Motor neuron (in vitro differentiated cells): ENCODE measurements around the gene STKLD1. TPM values are rescaled to one million over a fixed set of nuclear protein-coding genes. Genes with fewer than 3 reads are reported as not detected.

ENCODE experiments used
- ATAC-seq, 8 experiments: fragments of 200-7000 bp; cut with Tn5 transposase; replicated peaks in 6 of 8; 2 replicates each; pipeline ENCODE4 v1.8.0; 2021; ENCODE audit warnings: mild to moderate bottlenecking in 8 of 8, moderate library complexity in 8 of 8
- H3K27ac ChIP-seq, 2 donors: fragments of 250-450 bp; sonication (Bioruptor Pico); 2 replicates each; pipeline ENCODE4 v1.9.0; 2021; ENCODE audit warnings: antibody characterized with exemption in 2 of 2, mild to moderate bottlenecking in 2 of 2, moderate library complexity in 1 of 2
- H3K4me1 ChIP-seq, 2 donors: fragments of 250-450 bp; sonication (Bioruptor Pico); replicated peaks in 1 of 2; 2 replicates each; pipeline ENCODE4 v1.6.1; 2021; ENCODE audit warnings: antibody characterized with exemption in 2 of 2, mild to moderate bottlenecking in 2 of 2, moderate library complexity in 1 of 2
- H3K4me3 ChIP-seq, 5 donors: fragments of 250-450 bp; sonication (Bioruptor Pico); 2 replicates each; pipeline ENCODE4 v1.9.0; 2021; ENCODE audit warnings: antibody characterized with exemption in 5 of 5, mild to moderate bottlenecking in 5 of 5, moderate library complexity in 4 of 5
- WGBS, 10 experiments: fragments of 450-650 bp; shearing (Covaris generic); methylation state at CpG; one replicate each; pipeline ENCODE4 v1.0.0; 2022; 5-methylcytosine and 5-hydroxymethylcytosine counted together
- in situ Hi-C, 9 experiments: fragments of 400-800 bp; cut with MboI; loops; one replicate each; pipeline ENCODE4 v1.15.0; 2021; ENCODE audit warnings: low sequenced_read_pairs in 9 of 9, low pct_unique_long_range_greater_than_20kb in 2 of 9; ENCODE audit not compliant: unreplicated experiment in 9 of 9
- total RNA-seq, 8 experiments: library from RNA; unstranded; fragments of 300-600 nt; gene quantifications; 2 replicates each; pipeline versions ENCODE4 v1.2.3 to v1.2.4, GENCODE V29; 2022

Gene STKLD1
- total RNA-seq, 8 experiments from 2014 or later, result 1.1 to 6.1 (median 3.1) TPM

DNA sequence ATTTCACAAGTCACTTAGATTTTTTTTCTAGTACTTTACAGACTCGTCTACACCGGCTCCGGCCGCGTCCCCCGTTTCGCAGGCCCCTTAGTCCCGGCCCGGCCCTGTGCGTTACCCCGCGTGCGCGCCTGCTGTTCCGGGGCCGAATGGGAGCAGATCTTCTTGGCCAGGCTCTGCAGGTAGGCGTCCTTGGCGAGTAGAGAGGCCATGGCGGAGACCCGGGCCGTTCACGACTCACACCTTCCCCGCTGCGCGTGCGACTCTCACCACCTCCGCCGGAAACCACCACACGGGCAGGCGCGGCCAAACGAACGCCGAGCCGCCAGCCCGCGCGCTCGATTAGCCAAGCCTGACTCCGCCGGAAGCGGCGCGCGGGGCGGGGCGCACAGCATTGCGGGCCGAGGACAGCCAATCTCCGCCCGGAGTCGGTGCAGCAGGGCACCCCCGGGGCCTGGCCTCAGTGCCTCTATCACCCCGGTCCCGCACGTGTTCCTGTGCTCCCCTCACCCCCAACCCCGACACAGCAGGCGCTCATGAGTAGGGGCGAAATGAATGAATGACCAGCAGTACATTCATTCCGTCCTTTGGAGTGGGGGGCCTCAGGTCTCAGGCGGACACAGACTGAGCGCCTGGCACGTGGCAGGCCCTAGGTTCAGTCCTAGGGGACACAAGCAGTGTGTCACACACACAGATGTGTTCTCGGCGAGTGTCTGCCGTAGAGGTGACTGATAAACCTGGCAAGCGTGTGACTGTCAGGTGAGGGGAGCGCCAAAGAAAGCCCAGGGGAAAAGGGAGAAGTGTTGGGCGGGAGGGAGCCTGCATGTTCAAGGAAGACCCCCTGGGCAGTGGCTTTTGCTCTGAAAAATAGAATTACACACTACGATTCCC lies 40.0 kb upstream of the STKLD1 start, which contains the start of gene SURF6:
SURF6 (minus strand) TSS at position 265 of the 888 bp plus-strand sequence; CDS start at position 209, 56 bp downstream.
- peak; percentile 91 to 96 (median 94) for ATAC-seq
- peak within 1 kb of the TSS; percentile 66 to 94 for H3K27ac ChIP-seq
- peak within 1 kb of the TSS; percentile 67 to 96 (median 84) for H3K4me3 ChIP-seq
- in situ Hi-C loops, result loop anchor here in 2 of 9 experiments (25.0 kb wide), 1 partner anchor 149 kb away; no protein-coding TSS in a partner anchor
- peaks cover 10 to 12% of the 10 kb centered on the region in 2 donors for H3K4me1 ChIP-seq
- 0 to 100% (median 6%) methylated on average over 2 to 19 of the region's 70 CpGs; no CpG with 5 or more reads in 5 of the 10 experiments for WGBS, 10 experiments

DNA sequence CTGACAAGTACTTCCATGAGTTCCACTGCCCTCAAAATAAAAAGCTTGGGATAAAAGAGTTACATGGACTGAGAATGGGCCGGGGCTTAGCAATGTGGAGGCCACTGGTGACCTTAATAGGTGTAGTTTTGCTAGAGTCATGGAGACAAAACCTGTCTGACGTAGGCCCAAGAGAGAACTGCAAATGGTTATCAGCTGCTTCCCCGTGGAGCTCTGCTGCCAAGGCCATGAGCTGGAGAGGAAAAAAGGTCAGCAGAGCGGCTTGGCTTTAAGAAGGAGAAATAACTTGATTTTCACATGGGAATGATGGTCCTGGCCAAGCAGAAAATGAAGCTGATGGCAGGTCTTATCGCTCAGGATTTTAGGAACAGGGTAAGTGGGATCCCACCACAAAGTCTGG lies 36.5 kb upstream of the STKLD1 start:
- Histone ChIP-seq H3K27ac (no peak overlapping the region), H3K4me3 (no peak overlapping the region), H3K4me1 (peaks cover 8 to 10% of the 10 kb centered on the region in 2 donors)
- WGBS, 10 experiments, result 65 to 100% (median 93%) methylated on average over 1 to 5 of the region's 5 CpGs; no CpG with 5 or more reads in 2 of the 10 experiments
- in situ Hi-C loops, result loop anchor here in 2 of 9 experiments (25.0 kb wide), 1 partner anchor 152 kb away; no protein-coding TSS in a partner anchor
- ATAC-seq, result no peak

DNA sequence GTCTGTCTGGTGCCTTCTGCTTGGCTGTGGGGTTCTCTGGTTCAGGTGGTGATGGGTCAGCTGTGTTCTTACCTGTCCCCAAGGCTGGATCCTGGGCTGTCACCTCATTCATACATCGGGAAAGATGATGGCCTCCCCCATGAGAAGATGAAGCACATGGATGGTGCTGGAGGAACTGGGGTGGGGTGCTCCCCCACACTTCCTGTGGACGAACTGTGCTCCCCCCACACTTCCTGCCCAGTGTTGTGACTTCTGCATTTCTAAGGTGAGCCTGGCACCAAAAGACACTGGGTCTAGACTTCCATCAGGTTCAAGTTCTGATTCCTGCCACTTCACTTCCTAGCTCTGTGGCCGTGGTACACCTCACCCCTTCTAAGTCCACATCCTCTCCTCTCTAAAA lies 35.9 kb upstream of the STKLD1 start:
- in situ Hi-C loops, result loop anchor here in 2 of 9 experiments (25.0 kb wide), 1 partner anchor 153 kb away; no protein-coding TSS in a partner anchor
- 83 to 100% (median 100%) methylated on average over 1 of the region's 3 CpGs; no CpG with 5 or more reads in 4 of the 10 experiments for WGBS, 10 experiments
- Histone ChIP-seq H3K4me1 (peaks cover 3 to 5% of the 10 kb centered on the region in 2 donors), H3K4me3 (no peak overlapping the region), H3K27ac (no peak overlapping the region)
- ATAC-seq, result no peak

DNA sequence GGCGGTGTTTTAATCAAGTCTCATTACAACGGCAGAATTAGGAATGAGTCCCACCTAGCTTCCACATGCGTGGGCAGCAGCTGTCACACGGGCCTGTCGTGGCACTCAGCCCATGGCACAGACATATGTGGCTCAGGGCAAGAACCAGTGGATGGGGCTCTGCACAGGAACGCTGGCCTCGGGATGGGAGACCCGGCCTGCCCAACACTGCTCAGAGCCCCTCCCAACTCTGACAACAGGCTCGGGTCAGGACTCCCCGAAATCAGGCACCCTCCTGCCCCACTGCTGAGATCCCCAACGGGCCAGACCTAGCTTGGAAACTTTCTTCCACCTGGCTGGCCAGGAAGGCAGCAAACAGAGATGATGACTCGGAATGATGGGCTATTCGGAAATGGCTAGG lies 35.2 kb upstream of the STKLD1 start:
- H3K4me3 ChIP-seq, result no peak overlapping the region
- in situ Hi-C loops, result loop anchor here in 2 of 9 experiments (25.0 kb wide), 1 partner anchor 154 kb away; no protein-coding TSS in a partner anchor
- no peak for ATAC-seq
- H3K4me1 ChIP-seq, result peaks cover 3 to 5% of the 10 kb centered on the region in 2 donors
- no peak overlapping the region for H3K27ac ChIP-seq
- 75 to 94% (median 91%) methylated on average over 2 to 5 of the region's 13 CpGs; no CpG with 5 or more reads in 4 of the 10 experiments for WGBS, 10 experiments

DNA sequence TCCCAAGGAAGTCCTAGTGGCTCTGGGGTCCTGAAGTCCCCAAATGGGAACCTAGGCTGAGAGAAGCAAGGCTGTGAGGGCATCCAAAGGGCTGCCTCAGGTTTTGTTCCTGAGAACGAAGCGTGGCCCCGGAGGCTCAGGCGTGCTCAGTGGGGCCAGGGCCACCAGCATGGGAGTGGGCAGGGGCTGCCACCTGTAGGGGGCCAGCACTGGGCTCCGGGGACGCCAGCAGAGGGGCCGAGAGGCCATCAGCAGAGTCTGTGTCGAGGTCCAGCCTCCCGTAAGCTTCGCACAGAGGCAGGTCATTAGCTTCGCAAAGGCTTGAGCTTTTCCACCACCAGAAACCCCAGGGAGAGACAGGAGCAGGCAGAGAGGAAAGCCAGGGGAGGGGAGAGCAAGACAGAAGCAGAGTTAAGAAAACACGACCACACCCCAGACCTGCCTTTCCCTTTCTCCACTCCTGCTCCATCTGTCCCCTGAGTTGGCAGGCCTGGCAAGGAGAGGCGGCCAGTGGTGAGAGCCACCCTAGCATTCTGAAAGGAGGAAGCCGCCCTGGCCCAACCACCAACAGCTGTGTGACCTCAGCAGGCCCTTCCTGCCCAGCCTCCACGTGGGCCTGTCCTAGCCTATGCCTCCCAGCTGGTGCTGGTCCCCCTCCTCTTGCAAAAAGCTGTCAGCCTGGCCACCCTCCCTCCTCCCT lies 34.6 kb upstream of the STKLD1 start:
- H3K4me1 ChIP-seq, result peaks cover 4 to 9% of the 10 kb centered on the region in 2 donors
- no peak overlapping the region for H3K27ac ChIP-seq
- peak in 3 of 8 experiments; percentile 18 to 61 (median 30) for ATAC-seq
- in situ Hi-C loops, result loop anchor here in 2 of 9 experiments (25.0 kb wide), 1 partner anchor 154 kb away; no protein-coding TSS in a partner anchor
- WGBS, 10 experiments, result 67 to 100% (median 100%) methylated on average over 1 to 3 of the region's 15 CpGs; no CpG with 5 or more reads in 4 of the 10 experiments
- no peak overlapping the region for H3K4me3 ChIP-seq

DNA sequence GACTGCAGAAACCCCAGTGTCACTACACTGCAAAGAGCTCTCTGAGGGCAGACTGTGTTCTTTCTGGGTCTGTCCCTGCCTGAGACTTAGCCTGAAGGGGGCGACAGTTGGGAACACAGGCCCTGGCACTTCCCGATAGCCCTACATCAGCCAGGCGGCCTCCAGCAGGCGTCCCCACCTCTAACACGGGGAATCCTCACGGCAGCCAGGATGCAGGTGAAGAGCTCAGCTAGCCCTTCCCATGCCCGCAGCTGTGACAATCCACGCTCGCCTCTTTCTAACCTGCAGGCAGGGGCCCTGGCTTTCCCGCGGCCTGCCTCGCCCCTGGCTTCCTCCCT lies 34.1 kb upstream of the STKLD1 start:
- Histone ChIP-seq H3K27ac (no peak overlapping the region), H3K4me3 (no peak overlapping the region), H3K4me1 (peaks cover 5 to 8% of the 10 kb centered on the region in 2 donors)
- 80% methylated on average over 1 to 3 of the region's 12 CpGs; no CpG with 5 or more reads in 8 of the 10 experiments for WGBS, 10 experiments
- ATAC-seq, result peak in 3 of 8 experiments; percentile 15 to 30 (median 28)
- in situ Hi-C loops, result loop anchor here in 2 of 9 experiments (25.0 kb wide), 1 partner anchor 155 kb away; no protein-coding TSS in a partner anchor

DNA sequence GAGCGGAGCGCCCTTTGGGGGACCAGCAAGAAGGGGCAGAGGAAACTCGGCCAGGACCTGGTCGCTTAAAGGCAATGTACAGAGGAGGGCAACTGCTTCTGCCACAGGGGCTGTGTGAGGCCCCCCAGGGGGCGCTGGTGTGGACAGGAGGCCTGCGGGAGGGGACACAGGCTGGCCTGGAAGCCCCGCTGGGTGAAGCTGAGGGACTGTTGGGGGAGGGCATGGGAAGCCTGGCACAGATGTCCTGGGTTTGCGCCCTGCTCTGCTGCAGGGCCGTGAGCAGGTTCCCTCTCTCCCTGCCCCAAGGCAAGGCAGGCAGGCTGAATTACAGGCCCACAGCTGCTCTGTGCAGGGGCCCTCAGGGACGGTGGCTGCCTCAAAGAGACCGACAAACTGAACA lies 33.6 kb upstream of the STKLD1 start:
- 67 to 100% (median 85%) methylated on average over 1 to 8 of the region's 11 CpGs; no CpG with 5 or more reads in 5 of the 10 experiments for WGBS, 10 experiments
- Histone ChIP-seq H3K4me3 (no peak overlapping the region), H3K27ac (no peak overlapping the region), H3K4me1 (peaks cover 5 to 8% of the 10 kb centered on the region in 2 donors)
- in situ Hi-C loops, result loop anchor here in 2 of 9 experiments (25.0 kb wide), 1 partner anchor 155 kb away; no protein-coding TSS in a partner anchor
- ATAC-seq, result no peak

DNA sequence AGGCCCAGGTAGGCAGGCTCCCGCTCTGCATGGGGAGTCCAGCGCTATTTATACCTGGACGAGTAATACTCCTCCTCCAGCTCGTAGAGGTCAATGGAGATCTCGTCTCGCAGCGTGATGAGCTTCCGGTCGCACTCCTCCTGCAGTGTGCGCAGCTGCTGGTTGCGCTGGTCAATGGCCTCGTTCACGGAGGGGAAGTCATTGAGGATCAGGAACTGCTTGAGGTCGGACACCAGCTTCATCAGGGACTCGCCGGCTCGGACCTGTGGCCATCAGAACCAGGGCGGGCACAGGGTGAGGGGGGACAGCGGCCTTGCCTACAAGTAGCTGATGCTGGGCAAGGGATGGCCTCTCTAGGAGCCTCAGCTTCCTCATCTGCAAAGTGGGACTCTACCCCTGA lies 32.1 kb upstream of the STKLD1 start:
- Histone ChIP-seq H3K4me1 (peaks cover 5 to 10% of the 10 kb centered on the region in 2 donors), H3K27ac (no peak overlapping the region), H3K4me3 (no peak overlapping the region)
- WGBS, 10 experiments, result 96 to 100% methylated on average over 1 to 16 of the region's 19 CpGs; no CpG with 5 or more reads in 8 of the 10 experiments
- no peak for ATAC-seq
- in situ Hi-C loops, result loop anchor here in 2 of 9 experiments (25.0 kb wide), 1 partner anchor 157 kb away; no protein-coding TSS in a partner anchor

DNA sequence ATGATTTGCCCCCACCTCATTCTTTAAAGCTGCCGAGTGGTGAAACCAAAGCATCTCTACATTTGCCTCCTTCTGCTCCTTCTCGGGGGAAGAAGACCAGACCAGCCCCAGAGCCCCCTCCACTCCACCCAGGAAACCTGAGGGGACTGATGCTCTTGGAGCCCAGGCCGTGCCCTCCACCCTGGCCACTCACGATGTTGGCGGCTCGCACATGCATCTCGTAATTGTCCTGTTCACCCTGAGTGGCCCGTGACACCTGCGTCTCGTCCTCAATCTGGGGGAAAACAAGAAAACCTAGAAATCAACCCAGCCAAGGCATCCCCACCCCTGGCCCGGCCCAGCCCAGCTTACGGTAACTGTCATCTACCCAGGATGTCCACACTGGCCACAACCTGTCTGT lies 31.2 kb upstream of the STKLD1 start:
- WGBS, 10 experiments, result 60 to 100% (median 96%) methylated on average over 1 to 2 of the region's 12 CpGs; no CpG with 5 or more reads in 6 of the 10 experiments
- in situ Hi-C loops, result loop anchor here in 2 of 9 experiments (25.0 kb wide), 1 partner anchor 158 kb away; no protein-coding TSS in a partner anchor

DNA sequence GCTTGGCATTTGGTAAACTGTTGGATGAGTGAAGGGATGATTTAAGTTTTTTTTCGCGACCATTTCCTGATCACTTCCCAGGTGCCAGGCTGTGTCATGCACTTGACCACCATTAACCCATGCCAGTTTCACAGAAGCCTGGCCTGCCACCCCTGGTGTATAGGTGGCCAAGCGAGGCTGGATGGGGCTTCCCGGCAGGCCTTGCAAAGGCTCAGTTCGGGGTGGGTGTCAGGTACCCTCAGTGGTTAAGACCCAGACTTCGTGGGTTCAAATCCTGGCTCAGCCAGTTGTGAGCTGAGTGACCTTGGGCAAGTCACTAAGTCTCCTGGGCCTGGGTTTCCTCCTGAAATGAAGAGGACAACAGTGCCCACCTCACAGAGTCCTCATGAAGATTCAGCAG lies 30.6 kb upstream of the STKLD1 start:
- ATAC-seq, result no peak
- 60 to 100% (median 92%) methylated on average over 1 to 4 of the region's 6 CpGs; no CpG with 5 or more reads in 5 of the 10 experiments for WGBS, 10 experiments
- Histone ChIP-seq H3K27ac (no peak overlapping the region), H3K4me1 (peaks cover 9 to 18% of the 10 kb centered on the region in 2 donors), H3K4me3 (no peak overlapping the region)
- in situ Hi-C loops, result loop anchor here in 2 of 9 experiments (25.0 kb wide), 1 partner anchor 158 kb away; no protein-coding TSS in a partner anchor

More for the DNA sequence above, 31.2 kb upstream of the STKLD1 start:
- Histone ChIP-seq H3K4me3 (no peak overlapping the region), H3K4me1 (peaks cover 9 to 18% of the 10 kb centered on the region in 2 donors), H3K27ac (no peak overlapping the region)
- no peak for ATAC-seq

DNA sequence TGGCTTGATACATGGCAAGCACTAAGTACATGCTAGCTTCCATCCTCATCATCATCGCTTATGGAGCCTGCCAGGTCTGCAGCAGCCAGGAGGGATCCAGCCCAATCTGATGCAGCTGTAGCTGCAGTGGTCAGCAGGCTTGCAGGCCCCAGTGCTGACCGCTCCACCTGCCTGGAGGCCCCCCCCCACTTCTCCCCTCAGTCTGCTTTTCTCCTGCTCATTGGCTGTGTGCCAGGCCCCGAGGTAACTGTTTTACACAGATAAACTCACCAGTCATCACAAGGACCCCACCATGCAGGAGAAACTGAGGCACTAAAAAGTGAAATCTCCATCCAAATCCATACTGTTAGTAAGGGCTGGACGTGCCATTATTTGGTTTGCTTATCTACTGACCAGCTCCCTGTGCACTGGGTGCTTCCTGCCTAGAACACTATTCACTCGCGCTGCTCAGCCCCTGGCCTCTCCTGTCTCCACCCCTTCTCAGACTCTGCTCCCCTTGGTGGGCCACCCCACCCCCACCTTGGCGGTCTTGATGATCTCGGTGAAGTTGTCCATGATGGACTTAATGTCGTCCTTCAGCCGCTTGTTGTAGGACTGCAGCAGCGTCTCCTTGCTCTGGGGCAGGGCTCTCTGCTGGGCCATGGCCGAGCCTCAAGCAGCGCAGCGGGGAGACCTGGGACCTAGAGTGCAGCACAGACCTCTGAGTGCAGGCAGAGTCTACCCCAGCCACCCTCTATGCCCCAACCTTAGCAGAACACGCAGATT lies 30.0 kb upstream of the STKLD1 start:
- 32 to 96% (median 60%) methylated on average over 1 to 8 of the region's 15 CpGs; no CpG with 5 or more reads in 4 of the 10 experiments for WGBS, 10 experiments
- Histone ChIP-seq H3K4me3 (peak overlapping the region; percentile 67 to 97 (median 92)), H3K4me1 (peaks cover 9 to 18% of the 10 kb centered on the region in 2 donors), H3K27ac (no peak overlapping the region)
- in situ Hi-C loops, result loop anchor here in 2 of 9 experiments (25.0 kb wide), 1 partner anchor 159 kb away; no protein-coding TSS in a partner anchor
- no peak for ATAC-seq
